ENCODE data around the gene ETV3.
"Not testable (repeated sequence)": the region's sequence is repeated elsewhere in the genome, so short reads cannot be mapped to it uniquely, and the experiment has no call there.

Gene ETV3

DNA sequence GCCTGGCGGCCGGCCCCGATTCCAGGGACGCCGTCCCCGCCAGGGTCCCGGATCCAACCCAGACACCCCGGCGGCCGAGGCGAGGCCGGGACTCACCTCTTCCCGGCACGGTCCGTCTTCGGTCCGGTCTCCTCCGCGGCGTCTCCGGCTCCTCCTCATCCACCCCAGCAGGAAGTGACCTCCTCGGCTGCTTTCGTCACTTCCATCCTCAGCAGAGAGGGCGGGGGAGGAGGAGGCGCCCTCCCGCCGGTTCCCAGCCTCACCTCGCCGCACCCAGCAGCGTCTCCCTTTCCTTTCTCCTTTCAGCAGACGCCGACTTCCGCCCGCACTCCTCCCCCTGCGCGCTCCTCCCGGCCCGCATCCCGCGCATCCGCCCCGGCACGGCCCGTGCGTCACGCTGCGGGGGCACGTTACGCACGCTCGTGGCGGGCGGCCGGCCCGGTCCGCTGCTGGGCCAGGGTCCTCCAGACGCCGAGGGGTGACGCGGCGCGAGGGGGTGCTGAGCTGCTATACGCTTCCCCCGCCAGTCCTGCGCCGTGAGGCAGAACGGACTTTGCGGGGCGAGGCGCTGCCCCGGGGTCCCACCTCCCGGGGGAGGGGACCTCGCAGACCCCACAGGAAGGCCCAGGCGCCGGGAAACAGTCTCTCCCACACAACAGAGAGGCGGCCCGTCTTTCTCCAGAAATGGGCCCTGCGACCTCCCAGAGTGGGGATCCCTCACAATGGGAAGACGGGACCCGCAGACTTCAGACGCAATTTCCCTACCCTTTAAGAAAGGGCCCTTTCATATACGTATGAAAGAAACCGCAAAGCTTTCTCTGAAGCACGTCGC is at the start of gene ETV3:
Gene ETV3, minus strand, starts transcription at position 176 of the 832 bp plus-strand sequence. CDS start 2,043 bp downstream, outside the sequence.
- DNase-seq: peak; percentile 85

DNA sequence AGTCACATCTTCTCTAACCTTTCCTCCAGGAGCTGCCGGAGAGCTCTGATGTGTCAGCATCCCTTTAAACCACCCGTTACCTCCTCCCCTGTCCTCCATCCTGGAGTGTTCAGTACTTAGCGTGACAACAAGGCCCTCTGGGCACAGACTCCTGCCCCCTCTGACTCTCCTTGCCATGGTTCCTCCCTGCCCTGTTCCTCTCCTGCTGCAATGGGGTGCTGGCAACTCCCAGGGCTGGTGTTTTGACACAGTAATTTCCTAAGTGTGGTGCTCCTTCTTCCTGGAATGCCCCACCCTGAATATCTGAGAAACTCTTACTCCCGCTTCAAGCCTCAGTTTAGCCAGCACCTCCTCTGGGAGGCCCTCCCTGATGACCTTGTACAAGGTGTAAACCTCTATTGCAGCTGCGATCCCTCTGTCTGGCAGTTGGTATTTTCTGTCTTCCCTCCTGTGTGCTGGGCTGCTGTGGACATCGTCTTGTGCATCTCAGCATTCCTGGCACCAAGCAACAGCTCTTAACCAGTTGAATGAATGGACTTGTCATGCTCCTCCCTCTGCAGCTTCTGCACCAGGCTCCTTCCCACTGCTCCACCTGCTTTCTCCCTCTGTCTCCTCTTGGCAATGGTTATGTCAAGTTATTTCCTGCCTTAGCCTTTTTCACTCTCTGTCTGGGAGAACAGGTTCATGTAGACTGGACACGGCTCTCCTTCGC is 48.2 kb upstream of the ETV3 start:
- DNase-seq: no peak

DNA sequence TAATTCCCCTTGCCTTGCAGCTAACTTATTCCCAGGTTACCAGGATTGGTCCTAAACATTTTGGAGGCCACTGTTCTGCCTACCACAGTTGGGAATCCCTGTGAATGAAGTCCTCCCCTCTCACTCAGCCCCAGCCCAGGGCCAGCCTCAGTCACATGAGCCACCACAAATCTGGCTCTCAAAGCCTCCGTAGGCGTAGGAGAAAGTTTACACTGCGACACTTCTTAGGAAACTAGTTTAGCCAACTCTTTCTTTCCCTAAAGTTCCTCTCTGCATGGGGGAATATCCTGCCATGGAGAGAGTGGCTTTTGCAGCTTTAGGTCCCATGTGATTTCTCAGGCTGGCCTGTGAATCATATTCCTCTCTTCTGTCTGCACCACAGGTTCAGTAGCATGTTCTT is 45.7 kb upstream of the ETV3 start:
- DNase-seq: no peak

DNA sequence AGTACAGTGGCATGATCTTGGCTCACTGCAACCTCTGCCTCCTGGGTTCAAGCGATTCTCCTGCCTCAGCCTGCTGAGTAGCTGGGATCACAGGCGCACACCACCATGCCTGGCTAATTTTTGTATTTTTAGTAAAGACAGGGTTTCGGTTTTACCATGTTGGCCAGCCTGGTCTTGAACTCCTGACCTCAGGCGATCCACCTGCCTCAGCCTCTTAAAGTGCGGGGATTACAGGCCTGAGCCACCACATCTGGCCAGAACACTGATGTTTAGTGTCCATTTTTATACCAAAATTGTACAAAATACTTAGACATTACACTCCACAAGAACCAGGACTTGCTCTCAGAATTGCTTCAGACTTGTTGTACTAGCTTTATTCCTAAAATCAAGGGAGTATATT is 44.2 kb upstream of the ETV3 start:
- not testable (repeated sequence) for DNase-seq

DNA sequence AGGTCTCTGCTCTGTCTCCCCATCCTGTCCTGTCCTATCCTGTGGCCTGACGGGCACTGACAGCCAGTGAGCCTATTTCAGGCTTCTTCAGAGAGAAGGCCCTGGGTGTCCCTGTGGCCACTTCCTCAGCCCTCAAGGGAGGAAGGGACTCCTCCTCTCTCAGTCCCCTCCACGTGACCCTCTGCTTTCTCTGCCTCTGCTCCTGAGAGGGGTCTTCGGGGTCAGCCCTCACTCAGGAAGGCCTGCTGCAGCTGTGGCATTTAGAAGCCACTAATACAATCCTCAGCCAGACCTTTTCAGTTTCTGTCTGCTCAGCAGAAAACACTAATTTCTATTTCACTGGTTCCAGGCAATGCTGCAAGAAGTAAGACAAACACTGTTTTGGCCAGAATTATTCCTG is 43.6 kb upstream of the ETV3 start:
- DNase-seq: no peak

DNA sequence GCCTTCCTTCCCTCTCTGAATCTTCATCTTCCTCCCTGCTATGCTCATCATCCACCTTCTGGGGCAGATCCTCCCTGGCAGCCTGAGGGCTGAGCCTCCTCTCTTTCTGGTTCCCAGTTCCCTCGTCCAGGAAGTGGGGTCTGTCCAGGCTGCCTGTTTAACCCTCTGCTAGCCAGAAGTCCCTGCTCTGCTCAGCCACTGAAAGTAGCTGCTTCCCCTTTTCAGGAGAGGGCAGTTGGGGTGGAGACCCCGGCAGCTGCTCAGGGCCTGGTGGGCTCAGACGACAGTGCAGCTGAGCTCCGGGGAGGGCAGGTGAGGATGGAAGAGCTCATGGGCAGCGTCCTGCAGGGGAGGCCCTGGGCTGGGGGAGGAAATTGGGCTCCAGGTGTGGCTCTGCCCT is 43.1 kb upstream of the ETV3 start:
- no peak for DNase-seq

DNA sequence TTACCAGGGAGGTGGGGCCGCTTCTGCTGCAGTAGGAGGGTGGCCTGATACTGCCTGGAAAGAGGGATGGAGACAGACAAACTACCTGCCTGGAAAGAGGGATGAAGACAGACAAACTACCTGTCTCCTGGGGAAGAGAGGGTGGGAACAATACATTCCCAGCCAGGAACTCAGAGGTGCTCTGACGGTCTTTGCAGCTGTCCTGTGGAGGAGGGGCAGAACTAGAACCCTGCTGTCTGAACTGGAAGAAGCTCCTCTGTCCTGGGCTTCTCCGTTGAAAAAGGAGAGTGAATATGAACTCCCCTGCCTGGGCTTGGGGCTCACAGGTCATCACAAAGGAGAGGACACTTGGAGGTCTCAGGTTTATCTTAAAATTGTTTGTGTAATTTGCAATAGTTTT is 40.3 kb upstream of the ETV3 start:
- DNase-seq: no peak

DNA sequence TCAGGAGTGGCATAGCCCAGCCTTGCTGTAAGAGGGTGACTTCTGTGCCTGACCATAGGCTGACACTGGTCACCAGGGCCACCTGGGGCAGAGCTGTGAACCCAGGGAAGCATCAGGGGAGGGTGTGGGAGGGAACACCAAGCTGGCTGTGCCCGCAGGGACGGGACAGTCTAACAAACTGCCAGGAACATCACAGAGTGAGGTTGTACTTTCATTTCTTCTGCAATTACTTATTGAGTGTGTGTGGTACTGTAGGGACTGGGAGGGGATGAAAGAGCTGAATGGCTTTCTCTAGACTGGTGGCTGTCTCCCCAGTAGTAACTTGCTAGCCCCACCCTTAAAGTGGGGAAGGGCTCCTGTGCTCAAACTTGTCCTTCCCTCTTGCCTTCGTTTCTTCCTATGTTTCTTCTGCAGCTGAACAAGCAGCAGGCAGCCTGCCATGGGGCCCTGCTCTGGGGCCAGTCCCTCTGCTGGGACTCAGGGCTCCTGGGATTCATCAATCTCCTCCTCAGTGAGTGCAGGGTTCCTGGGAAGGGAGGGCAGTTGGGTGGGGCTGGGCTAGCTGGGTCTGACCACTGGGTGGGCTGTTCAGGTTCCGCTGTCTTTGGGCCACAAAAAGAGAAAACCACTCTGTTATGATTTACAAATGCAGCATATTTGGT is 39.7 kb upstream of the ETV3 start:
- DNase-seq: no peak

DNA sequence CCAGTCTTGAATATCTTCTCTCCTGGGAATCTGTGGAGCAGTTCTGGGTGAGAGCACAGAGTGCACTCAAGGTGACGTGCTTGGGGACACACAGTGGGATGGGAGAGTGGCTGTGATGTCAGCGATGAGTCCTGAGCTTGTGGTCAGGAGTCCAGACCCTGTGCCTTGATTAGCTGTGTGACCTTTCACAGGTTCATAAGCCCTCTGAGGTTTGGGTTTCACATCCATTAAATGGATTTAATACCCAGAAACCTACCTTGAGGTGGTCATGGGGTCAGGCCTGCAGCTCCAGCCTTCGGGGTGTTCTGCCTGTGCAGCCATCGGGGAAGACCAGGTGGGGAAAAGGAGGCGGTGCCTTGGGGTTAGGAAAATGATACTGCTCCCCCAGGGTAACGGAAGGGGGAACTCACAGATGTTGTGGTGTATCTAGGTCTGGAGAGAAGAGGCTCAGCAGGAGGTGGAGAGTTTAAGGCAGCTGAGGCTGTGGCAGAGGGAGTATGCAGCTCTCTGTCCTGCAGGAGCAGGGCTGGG is 38.5 kb upstream of the ETV3 start:
- no peak for DNase-seq

DNA sequence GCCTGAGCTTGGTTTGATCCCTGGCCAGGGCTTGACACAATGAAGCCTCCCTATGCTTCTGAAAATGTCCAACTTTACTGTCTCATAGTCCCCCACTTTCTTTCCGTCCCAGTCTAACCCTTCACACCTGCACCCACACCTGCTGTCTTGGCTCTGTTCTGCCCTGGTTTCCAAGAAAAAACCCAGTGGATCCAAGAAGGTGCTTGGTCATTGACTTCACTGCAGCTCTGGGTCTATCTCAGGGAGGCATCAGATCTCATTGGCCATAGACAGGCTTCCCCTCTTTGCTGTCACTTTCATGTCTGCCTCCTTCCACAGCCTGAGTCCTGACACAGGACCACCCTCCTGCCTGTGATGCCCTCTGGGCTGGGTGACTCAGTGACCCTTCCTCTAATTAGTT is 37.8 kb upstream of the ETV3 start:
- DNase-seq: no peak

DNA sequence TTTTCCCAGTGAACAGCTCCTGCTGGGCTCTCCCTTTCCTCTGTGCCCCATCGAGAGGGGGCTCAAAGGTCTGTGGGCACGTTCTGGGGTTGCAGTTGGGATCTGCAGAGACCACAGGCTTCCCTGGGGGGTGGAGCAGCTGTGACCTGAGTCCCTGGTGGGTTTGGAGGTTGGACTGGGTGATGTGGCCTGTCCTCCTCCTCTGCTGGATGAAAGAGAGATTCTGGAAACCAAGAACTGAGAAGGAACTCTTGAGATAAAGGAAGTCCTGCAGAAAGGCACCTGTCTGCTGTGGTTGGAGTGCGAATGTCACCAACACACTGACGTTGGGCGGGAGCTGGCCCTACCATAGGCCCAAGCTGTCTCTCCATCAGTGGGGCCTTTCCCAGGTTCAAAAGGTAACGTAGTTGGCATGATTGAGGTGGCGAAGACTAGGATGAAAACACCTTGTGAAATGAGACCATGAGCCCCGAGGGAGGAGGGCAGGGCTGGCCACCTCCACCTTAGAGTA is 35.8 kb upstream of the ETV3 start:
- no peak for DNase-seq

DNA sequence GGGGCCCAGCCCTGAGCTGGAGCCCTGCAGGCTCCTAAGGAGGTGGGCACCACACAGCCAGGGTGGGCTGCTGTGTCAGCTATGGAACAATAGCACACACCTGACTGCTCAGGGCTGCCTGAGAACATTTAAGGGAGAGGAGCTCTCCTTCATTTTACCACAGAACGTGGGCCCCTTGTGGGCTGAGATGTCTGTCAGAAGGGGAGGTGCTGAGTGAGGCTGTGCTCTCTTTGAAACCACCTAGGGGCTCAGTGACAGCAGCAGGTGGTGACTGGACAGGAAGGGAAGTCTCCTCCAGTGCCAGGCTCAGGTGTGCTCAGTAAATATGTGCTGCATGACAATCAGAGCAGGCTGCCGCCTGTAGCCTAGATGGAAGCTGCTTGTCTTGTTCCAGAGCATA is 35.0 kb upstream of the ETV3 start:
- not testable (repeated sequence) for DNase-seq

DNA sequence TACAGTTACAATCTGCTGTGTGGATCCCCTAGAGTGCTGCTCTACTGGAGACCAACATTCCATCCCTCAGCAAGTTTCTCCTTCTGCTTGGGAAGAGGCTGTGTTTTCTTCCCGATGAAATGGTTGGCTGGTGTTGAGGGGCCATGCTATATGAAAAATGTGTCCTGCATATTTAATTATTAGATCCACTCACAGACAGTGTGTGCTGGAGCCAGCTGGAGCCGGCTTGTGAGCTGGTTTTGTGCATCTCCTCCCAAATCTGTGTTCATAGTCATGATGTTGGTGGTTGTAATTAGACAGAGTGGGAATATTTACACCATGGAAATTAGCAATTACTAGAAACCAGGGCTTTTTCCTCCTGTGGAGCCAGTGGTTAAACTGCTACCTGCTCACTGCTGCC is 34.4 kb upstream of the ETV3 start:
- DNase-seq: not testable (repeated sequence)

DNA sequence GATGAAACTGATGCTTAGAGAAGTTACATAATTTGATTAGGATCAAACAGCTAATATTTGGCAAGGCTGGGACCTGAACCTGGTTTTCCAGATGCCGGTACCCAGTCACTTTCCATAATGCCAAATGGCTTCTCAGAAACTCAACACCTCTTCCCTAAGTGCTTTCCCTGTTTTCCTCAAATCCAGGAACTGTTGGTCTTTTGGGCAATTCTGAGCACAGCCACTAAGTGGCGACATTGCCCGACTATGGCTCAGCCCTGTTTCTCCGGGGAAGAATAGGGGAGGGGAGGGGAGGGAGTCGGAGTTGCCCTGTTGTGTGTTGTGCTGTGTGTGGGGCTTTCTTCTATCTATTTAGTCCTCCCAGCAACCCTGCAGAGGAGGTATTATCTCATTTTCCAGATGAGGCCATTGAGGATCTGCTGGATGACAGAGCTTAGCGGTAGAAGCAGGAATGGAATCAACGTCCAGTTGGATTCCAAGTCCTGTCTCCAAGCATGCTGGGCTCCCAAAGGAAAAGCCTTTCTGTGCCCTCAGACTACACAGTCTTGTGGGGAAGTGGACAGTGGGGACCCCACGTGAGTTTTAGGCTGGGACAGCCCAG is 33.8 kb upstream of the ETV3 start:
- not testable (repeated sequence) for DNase-seq

DNA sequence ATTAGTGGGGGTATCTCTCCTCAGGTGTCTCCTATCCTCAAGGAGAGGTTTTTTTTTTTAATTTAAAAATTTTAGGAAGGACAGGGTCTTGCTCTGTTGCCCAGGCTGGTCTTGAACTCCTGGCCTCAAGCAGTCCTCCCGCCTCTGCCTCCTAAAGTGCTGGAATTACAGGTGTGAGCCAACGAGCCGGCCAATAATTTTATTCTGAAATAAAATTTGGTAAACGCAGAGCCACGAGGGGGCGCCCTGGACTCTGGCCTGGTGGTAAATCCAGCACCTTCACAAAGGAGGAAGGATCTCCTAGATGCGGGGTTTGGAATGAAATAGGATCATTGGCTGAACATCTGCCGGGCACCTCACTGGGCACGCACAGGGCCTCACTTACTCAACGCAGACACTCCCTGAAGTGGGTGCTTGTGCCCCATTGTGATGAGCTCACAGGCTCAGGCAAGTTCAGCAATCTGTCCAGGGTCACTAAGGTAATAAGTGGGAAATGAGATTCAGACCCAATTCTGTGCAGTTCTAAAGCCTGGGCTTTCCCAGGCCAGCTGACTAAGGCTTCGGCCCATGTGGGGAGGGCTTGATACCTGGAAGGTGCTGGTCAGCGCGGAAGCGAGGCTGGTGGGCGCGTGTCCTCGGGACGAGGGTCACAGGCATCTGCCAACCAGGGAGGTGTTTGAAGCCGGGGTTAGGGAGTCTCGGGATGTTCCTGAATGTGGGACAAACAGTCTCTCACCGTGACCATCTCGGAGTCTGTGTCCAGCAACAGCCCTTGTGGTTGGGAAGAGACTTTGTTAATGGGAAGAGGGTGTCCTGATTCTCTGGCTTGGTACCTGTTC is 32.7 kb upstream of the ETV3 start:
- peak; percentile 11 for DNase-seq

DNA sequence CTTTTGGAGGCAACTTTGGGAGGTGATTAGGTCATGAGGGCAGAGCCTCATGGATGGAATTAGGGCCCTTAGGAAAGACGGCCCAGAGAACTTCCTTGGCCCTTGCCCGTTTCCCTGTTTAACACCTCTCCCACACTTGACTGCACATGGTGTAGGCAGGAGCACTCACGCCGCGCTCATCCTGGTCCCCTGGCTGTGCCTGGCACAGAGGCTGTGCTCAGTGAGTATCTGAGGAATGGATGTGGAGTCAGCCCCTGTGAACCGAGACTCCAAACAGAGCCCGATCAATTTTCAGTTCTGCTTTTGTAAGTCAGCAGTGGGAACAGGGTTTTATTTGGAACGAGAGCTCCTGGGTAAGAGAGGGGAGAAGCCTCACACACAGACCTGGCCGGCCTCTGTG is 29.8 kb upstream of the ETV3 start:
- no peak for DNase-seq

DNA sequence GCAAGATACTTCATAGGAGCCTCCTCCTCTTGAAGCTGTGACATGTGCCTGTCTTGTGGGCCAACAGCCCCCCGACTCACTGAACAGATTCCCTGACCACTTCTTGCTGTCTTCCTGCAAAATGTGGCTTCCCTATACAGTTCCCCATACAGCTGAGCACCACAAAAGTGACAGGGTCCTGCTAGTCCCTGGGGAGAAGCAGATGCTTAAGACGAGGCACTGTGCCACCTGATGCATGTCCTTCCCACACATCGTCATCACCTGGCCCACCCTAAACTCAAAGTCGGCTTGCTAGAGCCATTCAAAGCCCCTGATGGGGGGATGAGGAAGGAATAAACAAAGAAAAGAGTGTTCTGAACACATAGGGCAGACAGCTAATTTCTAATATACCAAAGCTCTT is 29.2 kb upstream of the ETV3 start:
- no peak for DNase-seq

DNA sequence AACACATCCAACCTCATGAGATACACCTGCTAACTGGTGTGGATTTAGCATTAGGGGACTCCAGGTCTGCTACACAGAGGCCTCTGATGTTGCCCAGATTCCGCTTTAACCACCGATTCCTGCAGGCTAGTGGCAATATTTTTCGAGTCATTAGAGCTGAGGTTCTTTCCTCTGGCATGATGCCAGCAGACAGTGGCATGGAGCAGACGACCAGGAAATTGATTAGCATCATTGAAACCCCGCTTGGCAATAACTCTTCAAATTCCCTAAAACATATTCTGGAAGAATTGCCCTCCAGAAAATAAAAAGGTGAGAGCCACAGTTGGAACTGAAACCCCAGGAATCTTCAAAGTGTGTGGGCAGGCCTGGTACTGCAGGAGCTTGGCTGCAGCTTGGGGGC is 28.4 kb upstream of the ETV3 start:
- no peak for DNase-seq

DNA sequence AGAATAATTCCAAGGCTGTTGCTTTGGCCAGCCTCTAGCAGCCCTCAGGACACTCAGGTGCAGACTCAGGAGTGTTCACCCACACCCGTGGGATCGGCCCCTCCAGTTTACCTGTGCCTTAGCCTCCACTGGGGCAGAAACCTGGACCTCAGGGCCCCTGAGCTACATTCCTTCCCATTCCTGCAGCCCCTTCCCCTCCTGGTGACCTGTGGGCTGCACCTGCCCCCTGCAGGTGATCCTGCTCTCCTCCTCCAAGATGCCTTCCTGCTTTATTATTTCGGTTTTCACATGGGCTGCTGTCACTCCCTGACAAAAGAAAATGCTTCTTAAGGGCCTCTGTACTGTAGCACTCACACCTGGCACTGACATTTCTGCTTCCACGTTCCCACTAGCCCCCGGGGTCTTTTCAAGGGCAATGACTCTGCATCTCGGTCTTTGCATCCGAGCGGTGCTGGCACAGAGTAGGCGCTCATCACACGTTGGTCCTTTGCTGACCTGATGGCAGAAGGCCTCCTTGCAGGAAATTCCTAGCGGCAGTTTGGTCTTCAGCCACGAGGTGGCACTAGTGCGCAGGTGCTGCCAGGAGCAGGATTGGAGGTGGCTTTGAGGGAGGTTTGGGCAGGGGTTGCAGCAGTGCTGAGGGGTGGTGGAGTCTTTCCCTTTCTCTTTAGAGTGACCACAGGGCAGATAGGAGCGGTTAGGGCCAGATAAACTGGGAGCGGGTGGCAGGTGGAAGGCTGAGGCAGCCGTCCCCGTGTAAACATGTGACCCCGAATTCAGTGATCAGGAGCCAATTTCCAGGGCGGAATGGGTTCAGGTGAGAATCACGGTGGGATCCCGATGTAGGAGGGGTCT is 25.3 kb upstream of the ETV3 start:
- DNase-seq: peak; percentile 48

DNA sequence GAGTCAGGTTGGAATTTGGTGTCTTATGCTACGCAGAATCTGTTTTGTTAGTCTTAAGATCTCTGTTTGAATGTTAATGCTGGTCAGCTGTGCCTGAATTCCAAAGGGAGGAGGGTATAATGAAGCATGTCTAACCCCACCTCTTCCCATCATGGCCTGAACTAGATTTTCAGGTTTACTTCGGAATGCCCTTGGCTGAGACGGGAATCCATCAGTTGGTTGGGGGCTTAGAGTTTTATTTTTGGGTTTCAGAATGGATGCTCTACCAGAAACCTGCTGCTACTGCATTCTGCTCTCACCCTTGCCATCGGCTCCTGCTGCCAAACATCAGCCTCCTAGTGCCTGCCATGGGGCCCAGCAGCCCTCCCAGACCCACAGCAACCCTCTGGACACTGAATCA is 24.1 kb upstream of the ETV3 start:
- DNase-seq: no peak

DNA sequence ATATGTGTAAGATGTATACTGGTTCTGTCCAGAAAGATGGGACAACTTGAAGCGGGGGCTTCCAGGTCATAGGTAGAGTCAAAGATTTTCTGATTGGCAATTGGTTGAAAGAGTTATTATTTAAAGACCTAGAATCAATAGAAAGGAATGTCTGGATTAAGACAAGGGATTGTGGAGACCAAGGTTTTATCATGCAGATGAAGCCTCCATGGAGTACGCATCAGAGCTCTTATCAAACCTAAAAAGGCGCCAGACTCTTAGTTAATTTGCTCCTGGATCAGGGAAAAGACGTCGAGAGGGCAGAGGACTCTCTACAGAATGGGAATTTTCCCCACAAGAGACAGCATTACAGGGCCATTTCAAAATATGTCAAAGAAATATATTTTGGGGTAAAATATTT is 23.7 kb upstream of the ETV3 start:
- DNase-seq: no peak

Data from NCI-H1092 (cell line).